IPS-18a (cell line): Measurements from ENCODE around the gene FOXP4.

Experiments used
- H3K27ac ChIP-seq: one replicate; pipeline ENCODE4 v1.5.1; 2013; ENCODE audit warnings: low read length
- H3K27me3 ChIP-seq: one replicate; pipeline ENCODE4 v1.6.1; 2013; ENCODE audit warnings: mild to moderate bottlenecking, low read length; ENCODE audit not compliant: control insufficient read depth, insufficient read depth
- H3K36me3 ChIP-seq: one replicate; pipeline ENCODE4 v1.6.1; 2013; ENCODE audit warnings: low read depth, low read length; ENCODE audit not compliant: control insufficient read depth
- H3K4me1 ChIP-seq: one replicate; pipeline ENCODE4 v1.6.1; 2013; ENCODE audit warnings: low read depth, low read length; ENCODE audit not compliant: control insufficient read depth
- H3K4me3 ChIP-seq: one replicate; pipeline ENCODE4 v1.5.1; 2013; ENCODE audit warnings: low read length
- H3K9ac ChIP-seq: one replicate; pipeline ENCODE4 v1.6.1; 2013; ENCODE audit warnings: mild to moderate bottlenecking, low read length, moderate library complexity
- H3K9me3 ChIP-seq: one replicate; pipeline ENCODE4 v1.6.1; 2013; ENCODE audit warnings: low read depth, low read length; ENCODE audit not compliant: control insufficient read depth

Gene FOXP4

DNA sequence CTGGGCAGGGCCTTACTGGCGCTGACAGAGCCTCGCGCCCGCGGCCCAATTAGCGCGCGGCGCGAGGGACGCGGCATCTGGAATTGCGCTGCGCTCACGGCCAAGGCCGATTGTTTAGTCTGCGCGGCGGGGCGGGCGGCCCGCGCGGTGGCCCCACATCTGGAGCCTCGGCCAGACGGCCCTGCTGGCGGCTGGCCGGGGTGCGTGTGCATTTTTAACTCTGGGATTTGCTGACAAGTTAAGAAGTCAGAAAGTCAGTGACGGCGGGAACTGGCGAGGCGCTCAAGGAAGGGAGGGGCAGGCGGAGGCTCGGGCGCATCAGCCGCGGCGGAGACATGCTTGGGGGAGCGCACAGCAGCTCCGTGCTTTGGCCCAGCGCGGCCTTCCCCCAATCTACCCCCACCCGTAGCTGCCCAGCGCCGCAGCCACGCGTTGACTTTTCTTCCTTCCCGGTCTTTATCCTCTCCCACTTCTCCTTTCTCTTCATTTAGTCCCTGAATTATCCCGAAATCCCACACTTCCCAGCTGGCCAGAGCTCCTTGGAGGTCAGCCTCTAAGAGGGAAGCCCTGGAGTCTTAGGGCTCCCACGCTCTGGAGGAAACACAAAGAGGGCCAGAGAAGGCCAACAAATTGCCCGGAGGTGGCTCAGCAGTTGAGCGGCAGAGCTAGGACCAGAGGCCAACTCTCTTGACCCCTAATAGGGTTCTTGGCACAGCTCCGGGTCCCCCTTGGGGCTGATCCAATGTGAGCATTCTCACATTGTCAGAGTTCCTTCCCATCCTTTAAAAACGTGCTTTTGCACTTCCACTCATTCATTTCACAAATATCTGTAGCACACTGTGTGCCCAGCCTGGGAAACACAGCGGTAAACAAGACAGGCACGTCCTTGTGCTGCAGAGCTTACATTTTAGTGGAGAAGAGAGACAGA, 40.8 kb upstream of the FOXP4 start:
- Histone ChIP-seq H3K9me3 (no peaks in the 10 kb centered on the region), H3K27me3 (peaks cover 98% of the 10 kb centered on the region), H3K4me1 (peaks cover 14% of the 10 kb centered on the region), H3K4me3 (peak overlapping the region; percentile 50), H3K36me3 (no peaks in the 10 kb centered on the region), H3K27ac (no peak overlapping the region), H3K9ac (no peak overlapping the region)

DNA sequence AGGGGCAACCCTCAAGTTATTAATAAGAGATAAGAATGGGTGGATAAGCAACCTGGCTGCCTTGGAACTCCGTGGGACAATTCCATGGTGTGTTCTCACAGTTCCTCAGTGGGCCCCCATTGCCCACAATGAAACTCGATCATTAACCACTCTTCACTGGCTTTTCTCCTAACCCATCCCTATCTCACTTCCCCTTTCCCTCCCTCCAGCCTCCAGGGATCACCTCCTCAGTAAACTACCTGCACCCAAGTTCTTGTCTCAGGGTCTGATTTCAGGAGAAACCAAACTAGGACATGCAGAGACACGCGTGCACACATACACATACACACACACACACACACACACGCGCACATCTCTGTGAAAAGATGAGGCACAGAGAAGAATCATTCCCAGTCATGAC, 37.7 kb upstream of the FOXP4 start:
- Histone ChIP-seq H3K36me3 (no peaks in the 10 kb centered on the region), H3K27me3 (peaks cover 86% of the 10 kb centered on the region), H3K9me3 (no peaks in the 10 kb centered on the region), H3K27ac (no peak overlapping the region), H3K4me1 (peaks cover 6% of the 10 kb centered on the region), H3K4me3 (no peak overlapping the region), H3K9ac (no peak overlapping the region)

DNA sequence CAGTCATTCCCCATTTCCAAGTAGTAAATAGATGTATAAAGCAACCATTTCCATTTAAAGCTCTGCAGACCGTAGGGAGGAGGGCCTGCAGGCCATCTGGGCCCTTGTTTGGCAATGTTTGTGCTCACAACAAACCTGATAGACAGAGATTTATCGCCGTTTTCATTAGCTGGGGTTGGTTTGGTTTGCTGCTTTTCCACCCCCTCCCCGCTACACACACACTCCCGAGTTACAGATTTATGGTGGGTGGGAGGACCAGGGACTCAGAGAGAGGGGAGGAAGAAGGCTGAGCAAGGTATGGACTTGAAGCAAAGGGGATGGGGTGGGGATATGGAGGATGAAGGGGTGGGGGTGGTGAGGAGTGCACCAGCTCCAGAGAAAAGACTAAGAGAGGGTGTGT, 36.6 kb upstream of the FOXP4 start:
- H3K9ac ChIP-seq: no peak overlapping the region
- H3K27me3 ChIP-seq: peaks cover 78% of the 10 kb centered on the region
- H3K36me3 ChIP-seq: no peaks in the 10 kb centered on the region
- H3K9me3 ChIP-seq: no peaks in the 10 kb centered on the region
- no peak overlapping the region for H3K27ac ChIP-seq
- H3K4me3 ChIP-seq: no peak overlapping the region
- peaks cover 2% of the 10 kb centered on the region for H3K4me1 ChIP-seq

DNA sequence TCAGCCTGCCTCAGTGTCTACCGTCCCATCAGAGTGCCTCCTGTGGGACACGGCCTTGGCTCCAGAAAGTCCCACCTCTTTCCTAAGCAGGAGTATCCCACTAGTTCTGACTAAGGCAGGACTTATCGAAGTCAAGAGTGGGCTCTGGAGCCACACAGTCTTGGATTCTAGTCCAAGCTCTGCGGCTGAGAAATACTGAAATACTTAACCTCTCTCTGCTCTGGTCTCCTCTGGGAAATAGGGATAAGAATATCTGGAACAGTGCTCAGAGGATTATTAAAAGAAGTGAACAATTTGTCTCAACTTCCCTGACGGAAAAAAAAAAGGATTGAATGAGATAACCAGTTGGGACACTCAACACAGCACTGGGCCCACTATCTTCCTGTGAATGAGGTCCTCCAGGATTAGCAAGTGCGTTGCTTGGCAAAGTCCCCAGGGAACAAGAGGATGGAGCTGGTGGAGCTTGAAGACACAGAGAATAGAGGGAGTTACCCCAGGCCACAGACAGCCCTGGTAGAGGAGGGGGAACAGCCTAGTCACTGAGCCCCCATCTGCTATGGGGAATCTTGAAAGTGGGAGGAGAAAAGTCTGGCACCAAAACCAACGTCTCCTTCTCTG, 34.6 kb upstream of the FOXP4 start:
- no peaks in the 10 kb centered on the region for H3K9me3 ChIP-seq
- no peak overlapping the region for H3K4me3 ChIP-seq
- H3K9ac ChIP-seq: no peak overlapping the region
- H3K27me3 ChIP-seq: peaks cover 59% of the 10 kb centered on the region
- H3K4me1 ChIP-seq: no peaks in the 10 kb centered on the region
- no peaks in the 10 kb centered on the region for H3K36me3 ChIP-seq
- H3K27ac ChIP-seq: no peak overlapping the region

DNA sequence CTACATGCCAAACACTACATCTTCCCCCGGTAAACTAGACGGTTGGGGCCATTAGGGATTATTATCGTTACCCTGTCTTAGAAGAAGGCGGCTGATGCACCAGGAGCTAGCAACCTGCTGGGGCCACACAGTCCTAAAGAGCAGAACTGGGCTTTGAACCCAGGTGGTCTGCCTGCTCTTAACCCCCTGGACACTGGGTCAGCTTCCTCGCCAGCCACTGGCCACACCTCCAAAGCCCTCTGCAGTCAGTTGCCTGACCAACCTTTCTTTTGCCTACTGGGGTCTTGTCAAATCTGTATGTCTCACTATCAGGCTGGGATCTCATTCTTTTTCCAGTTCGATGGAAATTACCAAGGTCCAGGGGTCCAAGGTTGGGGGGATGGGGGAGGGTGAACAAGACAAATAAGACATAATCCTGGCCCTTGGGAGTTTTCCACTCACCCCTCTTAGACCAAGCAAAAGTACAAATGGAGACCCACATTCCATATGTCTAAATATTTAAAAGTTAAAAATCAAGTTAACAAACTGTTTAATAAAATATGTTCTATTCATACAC, 34.0 kb upstream of the FOXP4 start:
- H3K27ac ChIP-seq: no peak overlapping the region
- no peak overlapping the region for H3K4me3 ChIP-seq
- no peaks in the 10 kb centered on the region for H3K9me3 ChIP-seq
- no peak overlapping the region for H3K9ac ChIP-seq
- peaks cover 52% of the 10 kb centered on the region for H3K27me3 ChIP-seq
- H3K36me3 ChIP-seq: no peaks in the 10 kb centered on the region
- H3K4me1 ChIP-seq: no peaks in the 10 kb centered on the region

DNA sequence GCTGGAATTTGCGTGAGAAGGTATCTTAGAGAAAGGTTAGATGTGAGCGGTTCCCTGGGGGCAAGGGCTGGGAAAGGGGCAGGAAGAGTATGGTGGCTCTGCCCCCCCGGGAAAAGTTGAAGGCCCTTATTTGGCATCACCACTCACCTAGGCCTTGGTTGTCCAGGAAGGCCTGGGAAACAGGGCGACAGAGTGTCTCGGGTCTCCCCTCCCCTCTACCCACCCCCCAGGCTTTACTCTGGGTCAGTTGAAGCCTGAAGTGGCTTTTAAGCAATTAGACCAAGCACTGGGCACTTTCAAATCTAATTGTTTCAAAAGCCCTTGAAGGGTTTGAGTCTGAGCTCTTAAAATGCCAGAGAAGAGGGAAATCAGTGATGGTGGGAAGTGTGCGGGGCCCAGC, 30.2 kb upstream of the FOXP4 start:
- no peak overlapping the region for H3K9ac ChIP-seq
- H3K27ac ChIP-seq: no peak overlapping the region
- H3K9me3 ChIP-seq: no peaks in the 10 kb centered on the region
- H3K27me3 ChIP-seq: peaks cover 14% of the 10 kb centered on the region
- no peaks in the 10 kb centered on the region for H3K36me3 ChIP-seq
- H3K4me1 ChIP-seq: peaks cover 3% of the 10 kb centered on the region
- no peak overlapping the region for H3K4me3 ChIP-seq

DNA sequence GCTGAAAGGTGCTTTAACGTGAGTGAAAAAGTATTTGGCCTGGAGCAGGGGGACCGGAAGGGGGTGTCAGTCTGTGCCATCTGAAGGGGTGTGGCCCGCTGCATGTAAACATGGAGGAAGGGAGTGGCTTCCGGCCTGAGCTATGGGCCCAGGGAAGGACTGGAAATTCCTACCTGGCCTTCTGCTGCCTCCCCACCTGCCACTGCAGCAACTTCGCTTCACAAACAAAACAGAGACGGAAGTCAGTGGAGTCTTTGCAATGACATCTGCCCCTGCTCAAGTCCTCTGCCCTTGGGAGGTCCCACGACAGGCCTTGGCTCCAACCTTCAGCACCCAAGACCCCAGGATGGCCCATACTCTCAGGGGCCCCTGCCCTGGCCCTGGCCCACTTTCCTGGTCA, 28.1 kb upstream of the FOXP4 start:
- no peak overlapping the region for H3K4me3 ChIP-seq
- no peak overlapping the region for H3K9ac ChIP-seq
- H3K36me3 ChIP-seq: no peaks in the 10 kb centered on the region
- H3K27me3 ChIP-seq: peaks cover 3% of the 10 kb centered on the region
- no peaks in the 10 kb centered on the region for H3K9me3 ChIP-seq
- no peak overlapping the region for H3K27ac ChIP-seq
- H3K4me1 ChIP-seq: peaks cover 3% of the 10 kb centered on the region

DNA sequence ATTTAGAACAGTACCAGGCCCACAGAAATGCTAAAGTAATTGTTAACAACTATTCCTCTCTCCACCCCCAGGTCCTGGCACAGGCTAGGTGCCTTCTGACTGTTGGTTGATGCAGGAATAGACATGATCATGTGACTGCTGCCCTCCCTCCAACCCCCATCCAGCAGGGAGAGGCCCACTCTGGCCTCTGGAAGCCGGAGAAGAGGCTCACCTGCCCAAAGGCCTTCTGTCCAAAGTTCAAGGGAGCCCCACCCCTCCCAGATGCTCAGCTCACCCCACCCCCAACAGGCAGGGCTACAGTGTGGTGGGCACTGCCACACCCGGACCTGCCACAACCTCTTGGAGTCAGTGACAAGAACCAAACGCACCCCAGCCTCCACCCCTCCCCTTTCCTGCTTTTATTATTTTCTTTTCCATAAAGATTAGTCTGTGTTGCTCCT, 26.9 kb upstream of the FOXP4 start:
- H3K4me1 ChIP-seq: peaks cover 3% of the 10 kb centered on the region
- peaks cover 10% of the 10 kb centered on the region for H3K27me3 ChIP-seq
- H3K4me3 ChIP-seq: no peak overlapping the region
- H3K9ac ChIP-seq: no peak overlapping the region
- H3K36me3 ChIP-seq: no peaks in the 10 kb centered on the region
- no peak overlapping the region for H3K27ac ChIP-seq
- no peaks in the 10 kb centered on the region for H3K9me3 ChIP-seq

DNA sequence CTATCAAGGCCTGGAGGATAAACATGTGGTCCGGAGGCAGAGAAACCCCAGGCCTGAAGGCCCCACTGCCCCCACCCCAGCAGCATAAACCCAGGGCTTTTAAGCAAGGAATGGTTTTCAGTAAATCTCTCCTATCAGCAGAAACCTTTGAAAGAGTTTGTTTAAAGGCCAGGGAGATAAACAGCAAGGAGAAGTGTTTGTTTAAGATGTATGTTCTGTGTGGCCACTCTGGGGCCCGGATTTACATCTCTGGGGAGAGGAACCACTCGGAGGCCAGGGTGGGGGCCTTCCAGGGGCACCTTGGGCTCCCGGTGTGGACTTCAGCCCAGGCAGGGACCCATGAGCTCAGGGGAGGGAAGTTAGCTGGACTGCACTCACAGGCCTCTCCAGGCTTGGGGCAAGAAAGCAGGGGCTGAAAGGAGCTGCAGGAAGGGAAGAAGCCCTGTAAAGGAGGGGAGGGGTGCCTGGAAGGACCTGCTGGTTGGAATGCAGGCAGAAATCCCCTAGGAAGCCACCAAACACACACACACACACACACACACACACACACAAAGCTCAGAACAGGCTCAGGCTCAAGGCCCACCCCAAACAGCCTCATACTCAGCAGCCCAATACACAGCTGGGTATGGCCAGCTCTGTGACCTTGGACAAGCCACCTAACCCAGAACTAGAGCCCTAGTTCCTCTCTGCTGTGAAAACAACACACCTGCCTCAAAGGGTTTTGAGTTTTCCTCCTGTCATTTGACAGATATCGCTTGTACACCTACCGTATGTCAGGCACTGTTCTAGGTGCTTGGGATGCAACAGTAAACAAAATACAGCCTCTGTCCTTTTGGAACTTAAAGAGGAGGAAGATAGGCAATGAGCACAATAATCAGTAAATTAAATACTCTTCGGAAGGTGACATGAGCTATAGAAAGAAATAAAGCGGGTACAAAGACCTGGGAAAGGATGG, 26.2 kb upstream of the FOXP4 start:
- Histone ChIP-seq H3K27me3 (peaks cover 13% of the 10 kb centered on the region), H3K4me1 (peaks cover 3% of the 10 kb centered on the region), H3K9ac (no peak overlapping the region), H3K4me3 (no peak overlapping the region), H3K27ac (no peak overlapping the region), H3K36me3 (no peaks in the 10 kb centered on the region), H3K9me3 (no peaks in the 10 kb centered on the region)

DNA sequence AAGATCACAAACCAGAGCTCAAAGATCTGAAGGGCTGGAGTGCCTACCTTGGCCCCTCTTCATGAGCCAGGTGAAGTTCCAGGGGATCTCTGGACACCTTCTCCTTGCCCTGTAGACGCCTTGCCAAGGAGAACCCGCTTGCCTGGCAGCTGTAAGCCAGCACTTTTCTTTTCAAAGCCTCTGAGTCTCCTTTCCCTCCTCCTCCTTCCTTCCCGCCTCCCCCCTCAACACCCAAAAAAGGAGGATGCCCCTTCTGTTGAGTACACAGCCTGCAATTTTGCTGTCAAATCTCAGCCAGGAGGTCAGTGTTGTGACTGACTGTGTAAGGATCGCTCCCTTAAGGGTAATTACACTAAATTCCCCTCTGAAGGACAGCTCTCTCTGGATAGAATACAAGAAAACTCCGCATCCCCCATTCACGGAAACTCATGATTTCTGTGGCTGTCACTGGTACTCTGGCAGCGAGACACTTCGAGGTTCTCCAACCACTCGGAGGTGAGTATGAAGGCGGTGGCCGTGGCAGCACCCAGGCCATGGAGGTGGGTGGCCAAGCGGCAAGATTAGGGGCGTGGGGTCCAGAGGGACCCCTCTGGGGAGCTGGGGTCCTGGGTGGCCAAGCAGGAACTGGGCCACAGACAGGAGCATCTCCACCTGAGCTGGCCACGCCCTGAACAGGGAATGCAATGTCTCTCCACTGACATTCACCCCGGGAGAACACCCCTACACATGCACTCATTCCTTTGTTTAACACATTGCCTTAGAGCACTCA, 23.2 kb upstream of the FOXP4 start:
- peaks cover 3% of the 10 kb centered on the region for H3K4me1 ChIP-seq
- H3K27me3 ChIP-seq: peaks cover 29% of the 10 kb centered on the region
- no peak overlapping the region for H3K9ac ChIP-seq
- no peak overlapping the region for H3K27ac ChIP-seq
- H3K4me3 ChIP-seq: no peak overlapping the region
- H3K9me3 ChIP-seq: no peaks in the 10 kb centered on the region
- H3K36me3 ChIP-seq: no peaks in the 10 kb centered on the region
